Measurements from ENCODE around the gene CENATAC.
"Not testable (repeated sequence)": the region's sequence is repeated elsewhere in the genome, so short reads cannot be mapped to it uniquely, and the experiment has no call there.

Gene CENATAC

GRCh38 chr11:119055901-119056300, 58.0 kb downstream of the CENATAC start:
- no peak for DNase-seq

GRCh38 chr11:119056421-119056999, 58.6 kb downstream of the CENATAC start:
- no peak for DNase-seq

- DNase-seq: peak; percentile 63 to 85
Measured at GRCh38 chr11:119057000-119057769, 59.2 kb downstream of the CENATAC start, which contains the start of gene HYOU1. TSS of gene HYOU1 (minus strand) at chr11:119057205. CDS start at chr11:119056160, 1,045 bp downstream.

GRCh38 chr11:119059128-119059527, 61.2 kb downstream of the CENATAC start:
- DNase-seq: not testable (repeated sequence)

GRCh38 chr11:119061256-119061655, 63.3 kb downstream of the CENATAC start:
- DNase-seq: no peak

- DNase-seq: no peak
Measured at GRCh38 chr11:119062779-119063178, 64.8 kb downstream of the CENATAC start.

GRCh38 chr11:119065369-119065768, 67.4 kb downstream of the CENATAC start:
- DNase-seq: no peak

Measured in cerebellar nuclear complex (tissue), 1 donor.